ENCODE results near the gene KLHL14. TPM values are rescaled to one million over a fixed set of nuclear protein-coding genes. Genes with fewer than 3 reads are reported as not detected.
A peak's percentile ranks its signal among the peaks of the same experiment; 100 is the strongest.

The KLHL14 gene
- total RNA-seq, 4 donors from 2014 or later = 0.27 to 1.2 (median 0.33) TPM

- no peak for TF ChIP-seq POLR2AphosphoS5 (IDR thresholded peaks at IDR 0.05)
- TF ChIP-seq POLR2A (IDR thresholded peaks at IDR 0.05) = no peak
- TF ChIP-seq EP300 (IDR thresholded peaks at IDR 0.05) = no peak
- TF ChIP-seq, protein P1, sequence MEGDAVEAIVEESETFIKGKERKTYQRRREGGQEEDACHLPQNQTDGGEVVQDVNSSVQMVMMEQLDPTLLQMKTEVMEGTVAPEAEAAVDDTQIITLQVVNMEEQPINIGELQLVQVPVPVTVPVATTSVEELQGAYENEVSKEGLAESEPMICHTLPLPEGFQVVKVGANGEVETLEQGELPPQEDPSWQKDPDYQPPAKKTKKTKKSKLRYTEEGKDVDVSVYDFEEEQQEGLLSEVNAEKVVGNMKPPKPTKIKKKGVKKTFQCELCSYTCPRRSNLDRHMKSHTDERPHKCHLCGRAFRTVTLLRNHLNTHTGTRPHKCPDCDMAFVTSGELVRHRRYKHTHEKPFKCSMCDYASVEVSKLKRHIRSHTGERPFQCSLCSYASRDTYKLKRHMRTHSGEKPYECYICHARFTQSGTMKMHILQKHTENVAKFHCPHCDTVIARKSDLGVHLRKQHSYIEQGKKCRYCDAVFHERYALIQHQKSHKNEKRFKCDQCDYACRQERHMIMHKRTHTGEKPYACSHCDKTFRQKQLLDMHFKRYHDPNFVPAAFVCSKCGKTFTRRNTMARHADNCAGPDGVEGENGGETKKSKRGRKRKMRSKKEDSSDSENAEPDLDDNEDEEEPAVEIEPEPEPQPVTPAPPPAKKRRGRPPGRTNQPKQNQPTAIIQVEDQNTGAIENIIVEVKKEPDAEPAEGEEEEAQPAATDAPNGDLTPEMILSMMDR (IDR thresholded peaks at IDR 0.05) = no peak
- no peaks in the 10 kb centered on the region for H3K27me3 ChIP-seq
- H3K4me1 ChIP-seq = no peaks in the 10 kb centered on the region
- no peak for ATAC-seq
- H3K9me3 ChIP-seq = peaks cover 0 to 5% (median 0%) of the 10 kb centered on the region in 3 donors
- 57 to 62% methylated on average over 8 to 9 of the region's 9 CpGs for WGBS, 2 donors (ENCODE audit: low coverage in 1 of 2)
- H3K27ac ChIP-seq = no peak overlapping the region
- H3K36me3 ChIP-seq = no peaks in the 10 kb centered on the region
- peak overlapping the region; percentile 25 to 36 for H3K4me3 ChIP-seq
Measured at GRCh38 chr18:32730620-32731091, 42.2 kb downstream of the KLHL14 start.

DNA sequence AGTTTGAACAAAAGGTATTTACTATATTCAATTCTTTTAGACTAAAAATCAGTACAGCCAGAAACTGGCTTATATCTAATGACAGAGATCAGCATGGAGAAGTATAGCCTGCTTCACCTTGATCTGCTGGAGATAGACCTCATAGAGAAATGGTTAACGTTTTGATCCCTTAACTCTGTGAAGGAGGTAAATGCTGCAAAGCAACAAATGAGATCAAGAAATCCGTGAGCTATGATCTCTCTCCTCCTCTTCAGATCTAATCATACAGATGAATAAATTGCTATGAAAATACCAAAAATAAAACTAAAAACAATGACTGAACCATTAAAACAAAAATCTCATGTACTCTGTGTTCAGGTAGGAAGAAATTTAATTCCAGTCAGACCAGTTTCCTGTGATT, 42.8 kb downstream of the KLHL14 start:
- WGBS, 2 donors (ENCODE audit: low coverage in 1 of 2) = 48 to 55% methylated on average over 2 of the region's 2 CpGs
- Histone ChIP-seq H3K27ac (no peak overlapping the region), H3K36me3 (no peaks in the 10 kb centered on the region)

GRCh38 chr18:32724071-32724749, 48.6 kb downstream of the KLHL14 start:
- ATAC-seq = no peak

More for the DNA sequence above, 42.8 kb downstream of the KLHL14 start:
- Histone ChIP-seq H3K27me3 (no peaks in the 10 kb centered on the region), H3K9me3 (peaks cover 0 to 5% (median 0%) of the 10 kb centered on the region in 3 donors), H3K4me1 (no peaks in the 10 kb centered on the region), H3K4me3 (peak overlapping the region; percentile 25 to 36)
- TF ChIP-seq POLR2AphosphoS5 (IDR thresholded peaks at IDR 0.05) (no peak), EP300 (IDR thresholded peaks at IDR 0.05) (no peak), POLR2A (IDR thresholded peaks at IDR 0.05) (no peak)
- TF ChIP-seq, protein P1 (IDR thresholded peaks at IDR 0.05) = no peak
- ATAC-seq = no peak

GRCh38 chr18:32722279-32722678, 50.5 kb downstream of the KLHL14 start:
- no peak overlapping the region for H3K27ac ChIP-seq
- no peaks in the 10 kb centered on the region for H3K9me3 ChIP-seq
- no peak overlapping the region for H3K4me3 ChIP-seq
- TF ChIP-seq POLR2A (IDR thresholded peaks at IDR 0.05) (no peak), EP300 (IDR thresholded peaks at IDR 0.05) (no peak), POLR2AphosphoS5 (IDR thresholded peaks at IDR 0.05) (no peak)
- TF ChIP-seq, protein P1 (IDR thresholded peaks at IDR 0.05) = no peak
- 48 to 63% methylated on average over 1 to 3 of the region's 3 CpGs for WGBS, 2 donors (ENCODE audit: low coverage in 1 of 2)
- H3K4me1 ChIP-seq = no peaks in the 10 kb centered on the region
- no peak for ATAC-seq
- no peaks in the 10 kb centered on the region for H3K36me3 ChIP-seq
- H3K27me3 ChIP-seq = no peaks in the 10 kb centered on the region

More at GRCh38 chr18:32724071-32724749, 48.6 kb downstream of the KLHL14 start:
- Histone ChIP-seq H3K27me3 (no peaks in the 10 kb centered on the region), H3K4me1 (no peaks in the 10 kb centered on the region), H3K27ac (no peak overlapping the region), H3K9me3 (no peaks in the 10 kb centered on the region), H3K36me3 (no peaks in the 10 kb centered on the region), H3K4me3 (no peak overlapping the region)
- TF ChIP-seq EP300 (IDR thresholded peaks at IDR 0.05) = no peak
- no peak for TF ChIP-seq POLR2AphosphoS5 (IDR thresholded peaks at IDR 0.05)
- TF ChIP-seq, protein P1 (IDR thresholded peaks at IDR 0.05) = no peak
- no peak for TF ChIP-seq POLR2A (IDR thresholded peaks at IDR 0.05)
- WGBS, 2 donors (ENCODE audit: low coverage in 1 of 2) = 34 to 51% methylated on average over 3 of the region's 3 CpGs

GRCh38 chr18:32717126-32717525, 55.7 kb downstream of the KLHL14 start:
- TF ChIP-seq POLR2A (IDR thresholded peaks at IDR 0.05) = no peak
- TF ChIP-seq, protein P1 (IDR thresholded peaks at IDR 0.05) = no peak
- no peak overlapping the region for H3K27ac ChIP-seq
- WGBS, 2 donors (ENCODE audit: low coverage in 1 of 2) = 82 to 85% methylated on average over 4 of the region's 4 CpGs
- no peak for ATAC-seq
- H3K27me3 ChIP-seq = no peaks in the 10 kb centered on the region
- H3K4me1 ChIP-seq = no peaks in the 10 kb centered on the region
- H3K9me3 ChIP-seq = no peaks in the 10 kb centered on the region
- no peaks in the 10 kb centered on the region for H3K36me3 ChIP-seq
- H3K4me3 ChIP-seq = no peak overlapping the region
